HUES64 (cell line): ENCODE results near the gene KIZ.

ENCODE experiments used
- H3K27ac ChIP-seq: 2 replicates; pipeline ENCODE4 v1.7.0; 2013; ENCODE audit warnings: low read depth, low read length, inconsistent platforms
- H3K27me3 ChIP-seq: 2 replicates; pipeline ENCODE4 v1.6.1; 2013; ENCODE audit warnings: mild to moderate bottlenecking, low read length; ENCODE audit not compliant: insufficient read depth
- H3K36me3 ChIP-seq: 2 replicates; pipeline ENCODE4 v1.6.1; 2013; ENCODE audit warnings: mild to moderate bottlenecking, low read length; ENCODE audit not compliant: insufficient read depth
- H3K4me1 ChIP-seq: 2 replicates; pipeline ENCODE4 v1.6.1; 2013; ENCODE audit warnings: mild to moderate bottlenecking, low read length, moderate library complexity; ENCODE audit not compliant: insufficient read depth
- H3K4me3 ChIP-seq: 2 replicates; pipeline ENCODE4 v1.5.1; 2013; ENCODE audit warnings: mild to moderate bottlenecking, low read length, moderate library complexity
- H3K9ac ChIP-seq: 2 replicates; pipeline ENCODE4 v1.6.1; 2013; ENCODE audit warnings: mild to moderate bottlenecking, low read depth, low read length
- H3K9me3 ChIP-seq: 2 replicates; pipeline ENCODE4 v1.6.1; 2013; ENCODE audit warnings: low read depth, low read length; ENCODE audit not compliant: insufficient read depth
- WGBS: fragments of 150-250, 120-280 bp; methylation state at CpG from one replicate; pipeline ENCODE4 v1.1.7; 2013; ENCODE audit warnings: missing lambda C conversion rate; 5-methylcytosine and 5-hydroxymethylcytosine counted together

The KIZ gene

GRCh38 chr20:21272279-21272678, 146.4 kb downstream of the KIZ start:
- H3K27me3 ChIP-seq = no peaks in the 10 kb centered on the region
- no peaks in the 10 kb centered on the region for H3K36me3 ChIP-seq
- H3K9me3 ChIP-seq = peaks cover under 1% of the 10 kb centered on the region; the same call in 1 of the 2 replicates
- no peaks in the 10 kb centered on the region for H3K4me1 ChIP-seq
- no peak overlapping the region for H3K27ac ChIP-seq
- no peak overlapping the region for H3K9ac ChIP-seq
- no peak overlapping the region for H3K4me3 ChIP-seq

- Histone ChIP-seq H3K4me3 (no peak overlapping the region), H3K4me1 (no peaks in the 10 kb centered on the region), H3K9ac (no peak overlapping the region), H3K36me3 (no peaks in the 10 kb centered on the region), H3K9me3 (no peaks in the 10 kb centered on the region), H3K27me3 (no peaks in the 10 kb centered on the region), H3K27ac (no peak overlapping the region)
- 87% methylated on average over 3 of the region's 3 CpGs for WGBS
Measured at GRCh38 chr20:21272679-21273078, 146.8 kb downstream of the KIZ start.

- 95% methylated on average over 8 of the region's 8 CpGs for WGBS
Measured at GRCh38 chr20:21273755-21274386, 148.0 kb downstream of the KIZ start.

GRCh38 chr20:21278829-21279228, 152.9 kb downstream of the KIZ start:
- Histone ChIP-seq H3K27ac (no peak overlapping the region), H3K4me3 (no peak overlapping the region), H3K4me1 (no peaks in the 10 kb centered on the region), H3K36me3 (no peaks in the 10 kb centered on the region), H3K9me3 (no peaks in the 10 kb centered on the region), H3K9ac (no peak overlapping the region), H3K27me3 (no peaks in the 10 kb centered on the region)
- 96% methylated on average over 2 of the region's 2 CpGs for WGBS

More at GRCh38 chr20:21273755-21274386, 148.0 kb downstream of the KIZ start:
- Histone ChIP-seq H3K4me1 (no peaks in the 10 kb centered on the region), H3K9ac (no peak overlapping the region), H3K36me3 (no peaks in the 10 kb centered on the region), H3K27ac (no peak overlapping the region), H3K27me3 (no peaks in the 10 kb centered on the region), H3K9me3 (no peaks in the 10 kb centered on the region), H3K4me3 (no peak overlapping the region)

GRCh38 chr20:21279706-21280521, 154.0 kb downstream of the KIZ start:
- no peak overlapping the region for H3K9ac ChIP-seq

GRCh38 chr20:21280522-21281016, 154.7 kb downstream of the KIZ start:
- H3K27me3 ChIP-seq = no peaks in the 10 kb centered on the region
- H3K27ac ChIP-seq = no peak overlapping the region
- no peaks in the 10 kb centered on the region for H3K9me3 ChIP-seq
- WGBS = 83% methylated on average over 3 of the region's 3 CpGs
- H3K4me1 ChIP-seq = no peaks in the 10 kb centered on the region
- no peak overlapping the region for H3K9ac ChIP-seq
- no peaks in the 10 kb centered on the region for H3K36me3 ChIP-seq
- no peak overlapping the region for H3K4me3 ChIP-seq

More at GRCh38 chr20:21279706-21280521, 154.0 kb downstream of the KIZ start:
- H3K36me3 ChIP-seq = no peaks in the 10 kb centered on the region
- no peaks in the 10 kb centered on the region for H3K4me1 ChIP-seq
- H3K4me3 ChIP-seq = no peak overlapping the region
- 86% methylated on average over 7 of the region's 7 CpGs for WGBS
- no peaks in the 10 kb centered on the region for H3K9me3 ChIP-seq
- no peaks in the 10 kb centered on the region for H3K27me3 ChIP-seq
- H3K27ac ChIP-seq = no peak overlapping the region

GRCh38 chr20:21286775-21287174, 160.9 kb downstream of the KIZ start:
- 87% methylated on average over 4 of the region's 4 CpGs for WGBS

GRCh38 chr20:21288587-21289370, 162.9 kb downstream of the KIZ start:
- Histone ChIP-seq H3K27ac (no peak overlapping the region), H3K4me1 (no peaks in the 10 kb centered on the region), H3K9me3 (no peaks in the 10 kb centered on the region), H3K27me3 (no peaks in the 10 kb centered on the region), H3K36me3 (no peaks in the 10 kb centered on the region), H3K9ac (no peak overlapping the region), H3K4me3 (no peak overlapping the region)
- WGBS = 93% methylated on average over 14 of the region's 14 CpGs

More at GRCh38 chr20:21286775-21287174, 160.9 kb downstream of the KIZ start:
- Histone ChIP-seq H3K9ac (no peak overlapping the region), H3K27ac (no peak overlapping the region), H3K36me3 (no peaks in the 10 kb centered on the region), H3K4me1 (no peaks in the 10 kb centered on the region), H3K9me3 (no peaks in the 10 kb centered on the region), H3K4me3 (no peak overlapping the region), H3K27me3 (no peaks in the 10 kb centered on the region)

- Histone ChIP-seq H3K36me3 (no peaks in the 10 kb centered on the region), H3K27ac (no peak overlapping the region), H3K27me3 (no peaks in the 10 kb centered on the region), H3K9me3 (no peaks in the 10 kb centered on the region), H3K4me1 (no peaks in the 10 kb centered on the region), H3K4me3 (no peak overlapping the region), H3K9ac (no peak overlapping the region)
- WGBS = 55% methylated on average over 2 of the region's 2 CpGs
Measured at GRCh38 chr20:21289651-21290050, 163.8 kb downstream of the KIZ start.

GRCh38 chr20:21291026-21291425, 165.1 kb downstream of the KIZ start:
- Histone ChIP-seq H3K27me3 (no peaks in the 10 kb centered on the region), H3K36me3 (no peaks in the 10 kb centered on the region), H3K4me3 (no peak overlapping the region), H3K27ac (no peak overlapping the region), H3K9ac (no peak overlapping the region), H3K9me3 (no peaks in the 10 kb centered on the region), H3K4me1 (no peaks in the 10 kb centered on the region)
- 88% methylated on average over 1 of the region's 2 CpGs for WGBS

GRCh38 chr20:21294755-21295154, 168.9 kb downstream of the KIZ start:
- no peaks in the 10 kb centered on the region for H3K4me1 ChIP-seq
- no peak overlapping the region for H3K9ac ChIP-seq
- H3K27ac ChIP-seq = no peak overlapping the region
- H3K27me3 ChIP-seq = no peaks in the 10 kb centered on the region
- no peaks in the 10 kb centered on the region for H3K9me3 ChIP-seq
- H3K4me3 ChIP-seq = no peak overlapping the region
- WGBS = 86% methylated on average over 5 of the region's 5 CpGs
- no peaks in the 10 kb centered on the region for H3K36me3 ChIP-seq
